ENCODE results near the gene PTPRD.
"Not testable (repeated sequence)": the region's sequence is repeated elsewhere in the genome, so short reads cannot be mapped to it uniquely, and the experiment has no call there.

PTPRD gene

GRCh38 chr9:9949978-9950377, 662.8 kb downstream of the PTPRD start:
- H3K4me3 ChIP-seq (ENCODE audit: low read length), result no peak overlapping the region
- no peaks in the 10 kb centered on the region for H3K36me3 ChIP-seq (ENCODE audit: control insufficient read depth, low read depth, low read length)
- no peaks in the 10 kb centered on the region for H3K9me3 ChIP-seq (ENCODE audit: control insufficient read depth, low read depth, low read length)
- no peaks in the 10 kb centered on the region for H3K4me1 ChIP-seq (ENCODE audit: control insufficient read depth, low read depth, low read length)
- H3K27ac ChIP-seq (ENCODE audit: low read length), result no peak overlapping the region
- H3K9ac ChIP-seq (ENCODE audit: low read length), result no peak overlapping the region
- no peaks in the 10 kb centered on the region for H3K27me3 ChIP-seq (ENCODE audit: control insufficient read depth, insufficient read depth, low read length)

DNA sequence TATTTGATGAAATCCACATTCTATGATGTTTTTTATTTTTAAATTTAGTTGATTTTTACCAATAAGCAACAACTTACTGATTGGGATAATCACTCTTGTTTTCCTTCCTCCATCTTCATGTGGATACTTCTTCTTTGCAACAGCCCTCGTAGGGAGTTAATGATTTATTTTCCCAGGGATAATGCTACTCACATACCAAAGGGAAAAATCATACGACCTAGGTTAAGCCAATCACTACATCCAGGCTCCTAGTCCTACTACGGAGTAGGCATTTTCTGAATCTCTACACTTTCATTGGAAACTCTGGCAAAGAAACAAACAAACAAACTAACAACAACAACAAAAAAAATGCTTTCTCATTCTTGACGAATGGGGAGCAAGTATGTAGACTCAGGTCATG, 663.4 kb downstream of the PTPRD start:
- no peaks in the 10 kb centered on the region for H3K27me3 ChIP-seq (ENCODE audit: control insufficient read depth, insufficient read depth, low read length)
- no peak overlapping the region for H3K9ac ChIP-seq (ENCODE audit: low read length)
- H3K4me3 ChIP-seq (ENCODE audit: low read length), result no peak overlapping the region
- H3K36me3 ChIP-seq (ENCODE audit: control insufficient read depth, low read depth, low read length), result no peaks in the 10 kb centered on the region
- H3K4me1 ChIP-seq (ENCODE audit: control insufficient read depth, low read depth, low read length), result no peaks in the 10 kb centered on the region
- H3K27ac ChIP-seq (ENCODE audit: low read length), result no peak overlapping the region
- no peaks in the 10 kb centered on the region for H3K9me3 ChIP-seq (ENCODE audit: control insufficient read depth, low read depth, low read length)

DNA sequence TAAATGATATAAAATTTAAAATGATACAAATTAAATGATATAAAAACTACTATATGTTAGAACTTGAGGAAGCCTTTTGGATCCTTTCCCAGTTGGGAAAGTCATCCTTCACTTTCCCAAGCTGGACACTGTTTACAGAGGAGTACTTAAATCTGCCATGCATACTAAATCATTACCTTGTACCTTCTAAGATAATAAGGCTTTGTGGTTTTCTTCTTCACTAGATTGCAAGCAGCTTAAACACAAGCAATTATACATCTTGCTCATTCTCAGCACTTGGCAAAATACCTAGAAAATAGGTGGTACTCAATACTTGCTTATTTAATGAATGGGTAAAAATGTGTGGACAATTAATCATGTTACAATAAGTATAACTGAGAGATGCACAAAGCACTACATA, 666.8 kb downstream of the PTPRD start:
- Histone ChIP-seq H3K4me1 (ENCODE audit: control insufficient read depth, low read depth, low read length) (no peaks in the 10 kb centered on the region), H3K4me3 (ENCODE audit: low read length) (no peak overlapping the region), H3K9me3 (ENCODE audit: control insufficient read depth, low read depth, low read length) (no peaks in the 10 kb centered on the region), H3K36me3 (ENCODE audit: control insufficient read depth, low read depth, low read length) (no peaks in the 10 kb centered on the region), H3K27ac (ENCODE audit: low read length) (no peak overlapping the region), H3K9ac (ENCODE audit: low read length) (no peak overlapping the region), H3K27me3 (ENCODE audit: control insufficient read depth, insufficient read depth, low read length) (no peaks in the 10 kb centered on the region)

DNA sequence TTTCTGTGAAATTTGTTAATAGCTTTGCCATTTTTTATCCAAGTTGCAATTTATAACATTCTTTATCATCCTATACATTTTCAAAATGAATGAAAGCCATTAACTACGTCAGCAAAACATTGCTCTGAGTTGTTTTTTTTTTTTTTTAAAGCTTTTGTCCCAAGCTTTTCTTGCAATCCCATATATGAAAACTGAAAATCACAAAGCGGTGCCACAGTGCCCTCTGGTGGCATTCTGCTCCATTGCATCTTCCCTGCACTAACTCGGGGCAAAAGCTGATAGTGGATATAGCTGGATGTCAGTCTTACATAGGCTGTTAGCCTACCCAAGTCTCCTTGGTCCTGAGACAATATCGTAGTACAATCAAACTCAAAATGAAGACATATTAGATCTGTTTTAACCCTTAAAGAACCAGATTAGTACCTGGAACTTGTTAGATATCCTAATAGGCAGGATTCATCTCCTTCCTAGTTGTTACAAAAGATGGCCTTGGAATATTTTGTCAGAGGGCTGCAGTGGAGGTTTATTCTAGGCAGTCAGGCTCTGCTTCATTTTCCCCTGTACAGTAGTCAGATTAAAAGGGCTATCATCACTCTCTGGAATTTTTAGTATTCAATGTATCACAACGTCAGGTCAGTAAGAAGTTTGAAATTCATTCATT, 669.9 kb downstream of the PTPRD start:
- Histone ChIP-seq H3K27ac (ENCODE audit: low read length) (no peak overlapping the region), H3K27me3 (ENCODE audit: control insufficient read depth, insufficient read depth, low read length) (no peaks in the 10 kb centered on the region), H3K4me1 (ENCODE audit: control insufficient read depth, low read depth, low read length) (no peaks in the 10 kb centered on the region), H3K36me3 (ENCODE audit: control insufficient read depth, low read depth, low read length) (no peaks in the 10 kb centered on the region), H3K4me3 (ENCODE audit: low read length) (no peak overlapping the region), H3K9ac (ENCODE audit: low read length) (no peak overlapping the region), H3K9me3 (ENCODE audit: control insufficient read depth, low read depth, low read length) (no peaks in the 10 kb centered on the region)

GRCh38 chr9:9938432-9938831, 674.4 kb downstream of the PTPRD start:
- H3K4me3 ChIP-seq (ENCODE audit: low read length), result no peak overlapping the region

DNA sequence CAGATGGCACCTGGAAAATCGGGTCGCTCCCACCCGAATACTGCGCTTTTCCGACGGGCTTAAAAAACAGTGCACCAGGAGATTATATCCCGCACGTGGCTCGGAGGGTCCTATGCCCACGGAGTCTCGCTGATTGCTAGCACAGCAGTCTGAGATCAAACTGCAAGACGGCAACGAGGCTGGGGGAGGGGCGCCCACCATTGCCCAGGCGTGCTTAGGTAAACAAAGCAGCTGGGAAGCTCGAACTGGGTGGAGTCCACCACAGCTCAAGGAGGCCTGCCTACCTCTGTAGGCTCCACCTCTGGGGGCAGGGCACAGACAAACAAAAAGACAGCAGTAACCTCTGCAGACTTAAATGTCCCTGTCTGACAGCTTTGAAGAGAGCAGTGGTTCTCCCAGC, 681.3 kb downstream of the PTPRD start:
- not testable (repeated sequence) for H3K27ac ChIP-seq (ENCODE audit: low read length); H3K4me3 ChIP-seq (ENCODE audit: low read length); H3K27me3 ChIP-seq (ENCODE audit: control insufficient read depth, insufficient read depth, low read length); H3K4me1 ChIP-seq (ENCODE audit: control insufficient read depth, low read depth, low read length); H3K9me3 ChIP-seq (ENCODE audit: control insufficient read depth, low read depth, low read length); H3K36me3 ChIP-seq (ENCODE audit: control insufficient read depth, low read depth, low read length); H3K9ac ChIP-seq (ENCODE audit: low read length)

More at GRCh38 chr9:9938432-9938831, 674.4 kb downstream of the PTPRD start:
- Histone ChIP-seq H3K9ac (ENCODE audit: low read length) (no peak overlapping the region), H3K9me3 (ENCODE audit: control insufficient read depth, low read depth, low read length) (no peaks in the 10 kb centered on the region), H3K36me3 (ENCODE audit: control insufficient read depth, low read depth, low read length) (no peaks in the 10 kb centered on the region), H3K27me3 (ENCODE audit: control insufficient read depth, insufficient read depth, low read length) (no peaks in the 10 kb centered on the region), H3K4me1 (ENCODE audit: control insufficient read depth, low read depth, low read length) (no peaks in the 10 kb centered on the region), H3K27ac (ENCODE audit: low read length) (no peak overlapping the region)

- Histone ChIP-seq H3K27ac (ENCODE audit: low read length) (no peak overlapping the region), H3K9me3 (ENCODE audit: control insufficient read depth, low read depth, low read length) (no peaks in the 10 kb centered on the region), H3K9ac (ENCODE audit: low read length) (no peak overlapping the region), H3K36me3 (ENCODE audit: control insufficient read depth, low read depth, low read length) (no peaks in the 10 kb centered on the region), H3K4me3 (ENCODE audit: low read length) (no peak overlapping the region), H3K4me1 (ENCODE audit: control insufficient read depth, low read depth, low read length) (no peaks in the 10 kb centered on the region), H3K27me3 (ENCODE audit: control insufficient read depth, insufficient read depth, low read length) (no peaks in the 10 kb centered on the region)
These were observed 688.4 kb downstream of the PTPRD start for GRCh38 chr9:9924376-9924775.

DNA sequence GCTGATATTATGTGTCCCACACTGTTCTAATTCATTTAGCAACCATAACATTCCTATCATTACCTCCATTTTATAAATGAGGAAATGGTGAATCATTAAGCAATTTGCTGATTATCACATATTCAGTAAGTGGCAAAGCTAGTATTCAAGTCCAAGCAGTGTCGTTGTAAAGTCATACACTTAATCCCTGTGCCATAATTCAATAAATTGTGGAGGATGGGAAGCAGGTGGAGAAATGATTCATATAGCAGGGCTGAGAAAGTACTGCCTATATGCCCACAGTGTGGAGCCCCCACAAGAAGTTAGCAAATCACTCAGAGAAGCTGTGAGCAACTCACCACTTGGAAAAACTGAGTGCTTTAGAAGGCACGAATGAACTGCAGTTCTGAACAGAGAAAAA, 691.0 kb downstream of the PTPRD start:
- no peak overlapping the region for H3K9ac ChIP-seq (ENCODE audit: low read length)
- H3K27me3 ChIP-seq (ENCODE audit: control insufficient read depth, insufficient read depth, low read length), result no peaks in the 10 kb centered on the region
- no peak overlapping the region for H3K4me3 ChIP-seq (ENCODE audit: low read length)
- H3K27ac ChIP-seq (ENCODE audit: low read length), result no peak overlapping the region
- H3K4me1 ChIP-seq (ENCODE audit: control insufficient read depth, low read depth, low read length), result no peaks in the 10 kb centered on the region
- H3K36me3 ChIP-seq (ENCODE audit: control insufficient read depth, low read depth, low read length), result no peaks in the 10 kb centered on the region
- no peaks in the 10 kb centered on the region for H3K9me3 ChIP-seq (ENCODE audit: control insufficient read depth, low read depth, low read length)

GRCh38 chr9:9920425-9921060, 692.3 kb downstream of the PTPRD start:
- Histone ChIP-seq H3K9ac (ENCODE audit: low read length) (no peak overlapping the region), H3K4me1 (ENCODE audit: control insufficient read depth, low read depth, low read length) (no peaks in the 10 kb centered on the region), H3K9me3 (ENCODE audit: control insufficient read depth, low read depth, low read length) (no peaks in the 10 kb centered on the region), H3K27ac (ENCODE audit: low read length) (no peak overlapping the region), H3K36me3 (ENCODE audit: control insufficient read depth, low read depth, low read length) (no peaks in the 10 kb centered on the region), H3K27me3 (ENCODE audit: control insufficient read depth, insufficient read depth, low read length) (no peaks in the 10 kb centered on the region), H3K4me3 (ENCODE audit: low read length) (no peak overlapping the region)

- Histone ChIP-seq H3K4me3 (ENCODE audit: low read length) (no peak overlapping the region), H3K4me1 (ENCODE audit: control insufficient read depth, low read depth, low read length) (no peaks in the 10 kb centered on the region), H3K9ac (ENCODE audit: low read length) (no peak overlapping the region), H3K9me3 (ENCODE audit: control insufficient read depth, low read depth, low read length) (no peaks in the 10 kb centered on the region), H3K27me3 (ENCODE audit: control insufficient read depth, insufficient read depth, low read length) (no peaks in the 10 kb centered on the region), H3K27ac (ENCODE audit: low read length) (no peak overlapping the region), H3K36me3 (ENCODE audit: control insufficient read depth, low read depth, low read length) (no peaks in the 10 kb centered on the region)
These were observed 693.5 kb downstream of the PTPRD start for GRCh38 chr9:9919174-9919775.

DNA sequence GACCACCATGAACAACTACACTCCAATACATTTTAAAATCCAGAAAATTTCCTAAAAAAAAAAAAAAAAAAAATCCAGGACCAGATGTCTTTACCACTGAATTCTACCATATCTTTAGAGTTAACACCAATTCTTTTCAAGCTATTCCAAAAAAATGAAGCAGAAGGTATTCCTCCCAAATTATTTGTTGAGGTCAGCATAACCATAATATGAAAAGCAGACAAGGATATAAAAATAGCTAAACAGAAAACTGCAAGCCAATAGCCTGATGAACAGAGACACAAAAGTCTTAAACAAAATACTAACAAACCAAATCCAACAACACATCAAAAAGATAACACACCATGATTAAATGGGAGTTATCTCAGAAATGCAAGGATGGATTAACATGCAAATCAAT, 695.4 kb downstream of the PTPRD start:
- H3K27ac ChIP-seq (ENCODE audit: low read length), result no peak overlapping the region
- H3K36me3 ChIP-seq (ENCODE audit: control insufficient read depth, low read depth, low read length), result no peaks in the 10 kb centered on the region
- no peaks in the 10 kb centered on the region for H3K27me3 ChIP-seq (ENCODE audit: control insufficient read depth, insufficient read depth, low read length)
- no peaks in the 10 kb centered on the region for H3K4me1 ChIP-seq (ENCODE audit: control insufficient read depth, low read depth, low read length)
- no peak overlapping the region for H3K9ac ChIP-seq (ENCODE audit: low read length)
- no peaks in the 10 kb centered on the region for H3K9me3 ChIP-seq (ENCODE audit: control insufficient read depth, low read depth, low read length)
- H3K4me3 ChIP-seq (ENCODE audit: low read length), result no peak overlapping the region

DNA sequence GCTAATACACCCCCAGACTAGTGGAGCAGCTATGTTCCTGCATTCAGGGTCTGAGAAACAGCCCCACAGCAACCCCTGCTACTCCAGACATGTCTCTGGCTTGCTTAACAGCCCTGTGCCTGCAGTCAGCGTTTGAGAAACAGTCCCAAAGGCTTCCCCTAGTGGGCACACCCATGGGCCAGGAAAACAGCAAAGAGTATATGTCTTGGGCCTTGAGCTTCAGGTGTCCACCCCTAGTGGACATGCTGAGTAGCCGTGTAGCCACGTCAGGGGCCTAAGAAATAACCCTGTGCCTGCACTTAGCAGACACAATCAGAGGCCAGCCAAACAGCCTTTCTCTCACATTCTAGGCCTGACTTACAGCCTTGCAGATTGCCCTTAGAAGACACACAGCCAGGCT, 698.6 kb downstream of the PTPRD start:
- Histone ChIP-seq H3K9me3 (ENCODE audit: control insufficient read depth, low read depth, low read length) (no peaks in the 10 kb centered on the region), H3K36me3 (ENCODE audit: control insufficient read depth, low read depth, low read length) (no peaks in the 10 kb centered on the region), H3K9ac (ENCODE audit: low read length) (no peak overlapping the region), H3K27me3 (ENCODE audit: control insufficient read depth, insufficient read depth, low read length) (no peaks in the 10 kb centered on the region), H3K4me3 (ENCODE audit: low read length) (no peak overlapping the region), H3K27ac (ENCODE audit: low read length) (no peak overlapping the region), H3K4me1 (ENCODE audit: control insufficient read depth, low read depth, low read length) (no peaks in the 10 kb centered on the region)
